HG02588 (cell line): Measurements from ENCODE around the gene CLCN7.

Source experiments
- ATAC-seq: cut with Tn5 transposase; IDR thresholded peaks from one replicate; pipeline ENCODE4 v1.9.1; 2021; ENCODE audit warnings: mild to moderate bottlenecking, moderate library complexity; ENCODE audit not compliant: unreplicated experiment

CLCN7 gene

DNA sequence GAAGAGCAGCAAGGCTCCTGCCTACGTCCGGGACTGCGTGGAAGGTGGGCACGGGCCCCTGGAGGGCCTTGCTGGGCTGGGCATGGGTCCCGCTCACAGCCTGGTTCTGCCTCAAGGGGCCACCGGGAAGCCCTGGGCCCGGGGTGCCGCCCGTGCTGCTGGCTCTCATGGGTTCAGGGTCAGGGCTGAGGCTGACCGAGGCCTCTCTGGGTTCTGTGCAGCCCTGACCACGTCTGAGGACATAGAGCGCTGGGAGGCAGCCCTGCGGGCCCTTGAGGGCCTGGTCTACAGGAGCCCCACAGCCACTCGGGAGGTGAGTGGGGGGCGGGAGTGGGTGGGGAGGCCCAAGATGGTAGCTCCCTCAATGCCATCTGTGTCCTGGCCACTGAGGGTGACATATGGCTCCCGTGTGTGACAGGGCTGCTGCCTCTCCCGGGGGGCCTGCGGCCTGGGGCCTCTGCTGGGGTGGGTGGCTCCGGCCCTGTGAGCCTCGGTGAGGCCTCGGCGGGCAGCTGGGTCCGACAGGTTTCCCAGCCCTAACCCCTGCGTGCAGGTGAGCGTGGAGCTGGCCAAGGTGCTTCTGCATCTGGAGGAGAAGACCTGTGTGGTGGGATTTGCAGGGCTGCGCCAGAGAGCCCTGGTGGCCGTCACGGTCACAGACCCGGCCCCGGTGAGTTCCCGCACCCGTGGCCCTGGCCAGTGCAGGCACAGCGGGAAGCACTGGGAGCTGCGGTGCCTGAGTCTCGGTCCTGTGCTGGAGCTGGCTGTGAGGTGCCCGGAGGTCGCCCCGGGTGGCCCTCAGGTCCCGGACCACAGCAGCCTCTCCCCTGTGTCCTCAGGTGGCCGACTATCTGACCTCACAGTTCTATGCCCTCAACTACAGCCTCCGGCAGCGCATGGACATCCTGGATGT, 27.5 kb upstream of the CLCN7 start:
- ATAC-seq = no peak

DNA sequence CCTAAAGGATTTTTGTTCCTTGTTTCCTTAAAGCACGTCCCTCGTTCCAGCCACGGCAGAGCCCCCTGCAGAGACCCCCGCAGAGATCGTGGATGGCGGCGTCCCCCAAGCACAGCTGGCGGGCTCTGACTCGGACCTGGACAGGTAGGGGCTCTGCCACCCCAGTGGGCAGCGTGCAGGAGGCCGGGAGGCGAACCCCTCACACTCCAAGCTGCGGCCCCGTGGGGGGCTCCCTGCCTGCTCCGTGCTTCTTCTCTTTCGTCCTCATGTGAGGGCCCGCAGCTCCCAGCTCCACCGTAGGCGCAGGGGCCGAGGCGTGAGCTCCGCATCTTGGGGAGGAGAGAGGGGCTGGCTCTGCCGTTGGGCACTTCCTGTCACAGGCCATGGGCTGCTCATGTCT, 26.8 kb upstream of the CLCN7 start:
- no peak for ATAC-seq

DNA sequence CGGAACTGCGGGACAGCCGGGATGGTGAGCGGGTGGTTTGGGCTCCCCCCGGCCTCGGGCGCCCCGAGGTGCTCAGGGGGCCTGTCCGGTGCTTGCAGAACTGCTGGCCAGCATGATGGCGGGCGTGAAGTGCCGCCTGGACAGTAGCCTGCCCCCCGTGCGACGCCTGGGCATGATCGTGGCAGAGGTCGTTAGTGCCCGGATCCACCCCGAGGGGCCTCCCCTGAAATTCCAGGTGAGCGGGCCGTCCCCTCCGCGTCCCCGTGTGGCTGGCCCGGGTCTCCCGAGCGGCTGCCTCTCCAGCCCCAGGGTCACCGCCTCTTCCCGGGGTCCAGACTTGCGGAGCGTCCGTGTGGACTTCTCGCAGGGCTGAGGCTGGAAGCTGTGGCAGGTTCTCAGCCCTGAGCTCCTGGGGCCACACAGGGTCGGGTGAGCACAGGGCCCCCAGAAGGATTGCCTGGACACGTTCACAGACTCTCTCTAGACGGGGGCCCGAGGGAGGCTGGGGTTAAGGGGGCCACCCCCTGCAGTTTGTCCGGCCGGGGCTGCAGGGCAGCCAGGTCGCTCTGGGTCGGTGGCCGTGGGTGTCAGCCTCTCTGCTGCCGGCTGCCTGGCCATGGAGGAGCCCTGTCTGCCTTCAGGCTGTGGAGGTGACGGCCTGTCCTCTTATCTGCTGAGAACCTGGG, 25.8 kb upstream of the CLCN7 start:
- ATAC-seq = no peak

DNA sequence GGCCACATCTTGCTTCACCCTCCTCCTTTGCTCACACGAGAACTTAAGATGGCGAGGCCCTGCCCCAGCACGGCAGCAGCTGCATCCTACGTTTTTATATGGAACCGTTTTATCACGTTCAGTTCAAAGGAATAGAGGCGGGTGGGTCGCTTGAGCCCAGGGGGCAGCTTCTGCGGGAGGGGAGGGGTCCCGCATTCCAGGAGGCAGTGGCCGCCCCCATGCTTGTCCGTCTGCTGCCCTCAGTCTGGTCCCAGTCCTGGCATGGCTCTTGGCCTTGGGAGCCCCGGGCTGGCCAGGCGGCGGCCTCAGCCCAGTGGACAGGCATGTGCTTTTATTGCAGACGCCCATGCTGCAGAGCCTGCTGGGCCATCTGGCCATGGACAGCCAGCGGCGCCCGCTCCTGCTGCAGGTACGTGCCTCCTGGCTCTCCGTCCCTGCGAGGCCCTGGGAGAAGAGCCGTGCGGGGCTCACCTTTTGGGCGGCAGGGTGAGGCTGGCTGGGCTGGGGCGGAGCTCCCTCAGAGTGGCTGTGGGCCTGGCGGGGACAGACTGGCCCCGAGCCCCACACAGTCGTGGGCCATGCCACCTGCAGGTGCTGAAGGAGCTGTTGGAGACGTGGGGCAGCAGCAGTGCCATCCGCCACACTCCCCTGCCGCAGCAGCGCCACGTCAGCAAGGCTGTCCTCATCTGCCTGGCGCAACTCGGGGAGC, 25.1 kb upstream of the CLCN7 start:
- no peak for ATAC-seq

DNA sequence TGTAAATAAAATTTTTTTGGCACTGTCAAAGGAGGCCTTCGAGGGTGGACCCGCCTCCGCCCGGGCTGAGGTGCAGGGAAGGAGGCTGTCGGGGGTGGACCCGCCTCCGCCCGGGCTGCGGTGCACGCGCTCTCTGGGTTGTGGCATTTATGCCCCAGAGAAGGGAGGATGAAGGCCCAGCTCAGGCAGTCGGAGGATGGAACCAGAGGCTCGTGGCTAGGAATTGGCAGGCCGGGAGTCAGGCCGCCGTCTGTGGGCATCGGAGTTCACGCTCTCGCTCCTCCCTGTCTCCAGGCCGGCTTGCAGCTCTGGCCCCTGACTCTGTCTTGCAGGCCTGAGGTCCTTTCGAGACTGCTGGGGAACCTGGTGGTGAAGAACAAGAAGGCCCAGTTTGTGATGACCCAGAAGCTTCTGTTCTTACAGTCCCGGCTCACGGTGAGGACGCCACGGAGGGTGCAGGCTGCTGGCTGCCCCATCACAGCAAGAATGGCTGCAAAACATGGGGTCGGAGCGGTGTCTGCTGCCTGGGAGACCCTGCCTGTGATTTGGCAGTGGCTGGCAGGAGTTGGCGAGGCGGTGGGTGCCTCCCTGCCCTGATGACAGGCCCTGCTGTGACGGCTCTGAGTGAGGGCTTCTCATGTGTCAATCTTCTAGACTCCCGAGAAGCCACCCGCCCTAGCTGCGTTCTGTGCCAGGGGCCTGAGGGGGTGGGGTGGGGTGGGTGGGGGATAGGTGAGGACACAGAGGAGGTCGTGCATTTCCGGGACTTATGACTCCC, 24.3 kb upstream of the CLCN7 start:
- no peak for ATAC-seq

DNA sequence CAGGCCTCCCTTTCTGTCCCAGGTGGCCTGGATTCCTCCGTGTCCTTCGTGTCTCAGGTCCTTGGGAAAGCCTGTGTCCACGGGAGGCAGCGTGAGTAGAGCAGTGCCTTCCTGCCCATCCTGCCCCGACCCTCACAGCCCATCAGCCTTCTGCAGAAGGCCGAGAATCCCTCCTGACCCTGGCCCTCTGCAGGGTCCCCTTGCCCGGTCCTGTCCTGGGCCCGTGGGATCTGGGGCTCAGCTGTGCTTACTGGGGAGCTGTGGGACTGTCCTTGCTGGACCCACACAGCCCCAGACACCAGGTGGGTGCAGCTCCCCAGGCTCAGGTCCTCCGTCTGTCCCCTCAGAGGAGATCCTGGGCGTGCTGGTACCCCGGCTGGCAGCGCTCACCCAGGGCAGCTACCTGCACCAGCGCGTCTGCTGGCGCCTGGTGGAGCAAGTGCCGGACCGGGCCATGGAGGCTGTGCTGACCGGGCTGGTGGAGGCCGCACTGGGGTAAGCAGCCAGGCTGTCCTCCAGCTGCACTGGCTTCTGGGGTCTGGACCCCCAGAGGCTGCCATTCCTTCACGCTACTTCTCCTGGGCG, 22.3 kb upstream of the CLCN7 start:
- ATAC-seq = no peak

DNA sequence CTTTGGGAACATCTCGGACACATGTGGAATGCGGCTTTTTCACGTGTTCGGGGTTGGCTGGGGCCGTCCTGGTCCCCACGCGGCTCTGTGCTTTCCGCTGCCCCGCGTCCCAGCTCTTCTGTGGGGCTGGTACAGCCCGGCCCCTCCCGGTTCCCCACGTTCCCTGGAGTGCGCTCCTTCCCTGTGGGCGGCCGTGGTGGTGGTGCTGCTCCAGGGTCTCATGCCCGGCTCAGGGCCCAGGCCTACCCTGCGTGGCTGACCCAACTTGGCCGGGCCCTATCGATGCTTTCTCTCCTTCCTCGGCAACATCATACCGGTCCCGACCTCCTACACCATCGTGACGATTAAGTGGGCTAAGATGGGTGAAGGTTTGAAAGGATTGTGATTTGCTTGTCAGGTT, 21.6 kb upstream of the CLCN7 start:
- ATAC-seq = no peak

DNA sequence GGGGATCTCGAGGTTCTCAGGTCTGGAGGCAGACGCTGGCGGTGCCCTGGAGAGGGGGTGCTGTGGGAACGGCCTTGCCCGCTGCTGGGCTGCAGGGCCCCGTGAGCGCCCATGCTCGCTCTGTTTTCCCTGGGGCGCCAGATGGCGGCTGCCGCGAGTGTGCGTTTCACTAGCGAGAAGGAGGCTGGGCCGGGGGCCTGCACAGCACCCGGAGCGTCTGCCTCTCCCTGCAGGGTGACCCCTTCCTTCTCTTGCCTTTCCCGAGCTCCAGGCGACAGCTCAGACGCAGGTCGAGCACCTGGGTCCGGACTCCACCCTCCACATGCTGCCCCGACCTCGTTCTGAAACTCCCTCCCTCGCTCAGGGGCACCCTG, 21.0 kb upstream of the CLCN7 start:
- no peak for ATAC-seq

DNA sequence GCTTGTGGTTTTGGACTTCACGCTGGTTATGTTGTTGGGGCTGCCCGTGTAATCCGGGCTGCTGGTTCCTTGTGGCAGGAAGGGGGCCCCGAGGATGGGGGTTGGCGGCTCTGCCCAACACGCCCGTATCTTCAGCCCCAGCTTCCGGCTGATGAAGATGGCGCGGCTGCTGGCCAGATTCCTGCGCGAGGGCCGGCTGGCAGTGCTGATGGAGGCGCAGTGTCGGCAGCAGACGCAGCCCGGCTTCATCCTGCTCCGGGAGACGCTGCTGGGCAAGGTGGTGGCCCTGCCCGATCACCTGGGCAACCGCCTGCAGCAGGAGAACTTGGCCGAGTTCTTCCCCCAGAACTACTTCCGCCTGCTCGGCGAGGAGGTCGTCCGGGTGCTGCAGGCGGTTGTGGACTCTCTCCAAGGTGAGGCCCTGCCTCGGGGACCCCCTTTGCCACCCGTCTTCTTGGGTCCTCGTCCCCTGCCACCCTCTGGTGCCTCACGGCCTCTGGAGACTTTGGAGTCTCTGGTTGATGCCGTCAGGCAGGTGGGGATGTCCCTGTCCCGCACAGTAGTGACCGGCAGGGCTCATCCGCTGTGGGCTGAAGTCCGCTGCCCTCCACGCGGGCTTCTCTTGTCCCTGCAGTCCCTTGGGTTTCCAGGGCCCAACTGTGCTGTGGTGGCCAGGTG, 20.5 kb upstream of the CLCN7 start:
- ATAC-seq = no peak

DNA sequence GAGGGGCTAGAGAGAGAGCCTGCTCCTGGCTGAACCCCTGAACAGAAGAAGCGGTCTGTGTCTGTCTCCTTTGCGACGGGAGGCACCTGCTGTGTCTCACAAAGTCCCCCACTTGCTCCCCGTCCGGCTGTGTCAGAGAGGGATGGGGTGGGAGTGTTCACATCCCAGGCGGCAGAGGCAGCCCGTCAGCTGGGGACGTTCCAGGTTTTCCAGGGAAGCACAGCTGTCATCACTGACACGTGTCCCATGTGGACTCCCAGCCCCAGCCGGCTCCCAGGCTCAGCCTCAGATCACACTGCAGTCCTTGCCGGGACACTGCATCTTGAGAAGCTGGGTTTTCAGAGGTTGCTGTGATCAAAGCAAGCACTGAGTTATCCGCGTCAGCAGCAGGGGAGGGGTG, 19.9 kb upstream of the CLCN7 start:
- ATAC-seq = no peak

DNA sequence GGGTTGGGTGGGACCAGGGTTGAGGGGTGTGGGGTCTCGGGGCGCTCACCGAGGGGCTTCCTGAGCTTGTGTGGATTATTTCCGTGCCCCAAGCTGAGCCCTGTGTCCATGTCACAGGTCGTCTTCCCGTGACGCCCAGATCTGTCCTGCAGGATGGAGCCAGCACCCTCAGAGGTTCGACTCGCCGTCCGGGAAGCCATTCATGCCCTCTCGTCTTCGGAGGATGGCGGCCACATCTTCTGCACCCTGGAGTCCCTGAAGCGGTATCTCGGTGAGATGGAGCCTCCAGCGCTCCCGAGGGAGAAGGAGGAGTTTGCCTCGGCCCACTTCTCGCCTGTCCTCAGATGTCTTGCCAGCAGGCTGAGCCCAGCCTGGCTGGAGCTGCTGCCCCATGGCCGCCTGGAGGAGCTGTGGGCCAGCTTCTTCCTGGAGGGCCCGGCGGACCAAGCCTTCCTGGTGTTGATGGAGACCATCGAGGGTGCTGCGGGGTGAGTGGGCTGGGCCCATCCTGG, 19.4 kb upstream of the CLCN7 start:
- ATAC-seq = no peak

DNA sequence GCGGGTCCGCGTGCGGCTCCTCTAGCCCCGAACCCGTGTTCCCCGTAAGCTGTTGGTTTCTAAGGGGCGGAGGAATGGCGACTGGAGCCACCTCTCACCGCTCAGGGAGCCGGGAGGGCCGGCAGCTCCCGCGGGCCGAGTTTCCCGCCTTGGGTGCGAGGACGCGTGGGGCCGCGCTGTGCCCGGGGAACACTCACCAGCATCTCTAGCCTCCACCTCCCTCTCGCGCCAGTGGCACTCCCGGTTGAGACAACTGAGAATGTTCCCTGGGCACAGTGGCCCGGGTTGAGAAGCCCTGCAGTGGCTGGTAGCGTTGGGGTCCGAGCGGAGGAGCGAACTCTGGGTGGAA, 18.9 kb upstream of the CLCN7 start:
- no peak for ATAC-seq

DNA sequence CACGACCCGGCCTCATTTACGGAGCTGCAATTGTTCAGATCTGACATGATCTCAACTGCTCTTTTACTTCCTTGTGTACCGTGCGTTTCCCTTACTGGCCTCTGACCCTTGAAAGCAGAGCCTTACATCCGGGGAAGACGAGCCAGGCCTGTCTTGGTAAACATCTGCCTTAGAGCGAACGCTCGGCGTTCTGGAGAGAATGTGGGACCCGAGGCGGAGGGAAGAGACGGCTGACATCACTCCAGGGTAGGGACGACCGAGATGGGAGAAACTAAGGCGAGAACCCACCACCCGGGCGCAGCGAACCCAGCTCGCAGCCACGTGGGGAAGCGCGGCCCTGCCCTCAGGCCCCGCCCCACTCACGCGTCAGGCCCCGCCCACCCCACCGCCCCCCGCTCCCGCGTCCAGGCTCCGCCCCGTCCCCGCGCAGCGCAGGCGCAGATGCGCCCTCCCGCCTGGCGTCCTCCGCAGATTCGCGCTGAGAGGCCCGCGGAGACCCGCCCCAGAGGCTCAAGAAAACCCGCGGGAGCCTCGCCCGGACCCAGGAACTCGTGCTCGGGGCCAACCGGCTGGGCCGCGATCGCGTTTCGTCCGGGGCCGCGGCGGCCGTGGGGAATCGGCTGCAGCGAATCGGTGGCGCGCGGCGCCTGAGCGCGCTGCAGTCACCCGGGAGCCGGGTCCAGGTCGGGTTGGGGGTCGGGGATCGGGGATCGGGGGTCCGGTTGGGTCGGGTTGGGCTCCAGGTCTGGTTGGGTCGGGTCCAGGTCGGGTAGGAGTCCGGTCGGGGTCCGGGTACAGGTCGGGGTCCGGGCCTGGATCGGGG, 18.3 kb upstream of the CLCN7 start, which contains the start of gene TELO2:
TELO2 (plus strand) TSS at position 438 of the 823 bp plus-strand sequence. CDS start 922 bp downstream, outside the sequence.
- ATAC-seq = peak; percentile 53

DNA sequence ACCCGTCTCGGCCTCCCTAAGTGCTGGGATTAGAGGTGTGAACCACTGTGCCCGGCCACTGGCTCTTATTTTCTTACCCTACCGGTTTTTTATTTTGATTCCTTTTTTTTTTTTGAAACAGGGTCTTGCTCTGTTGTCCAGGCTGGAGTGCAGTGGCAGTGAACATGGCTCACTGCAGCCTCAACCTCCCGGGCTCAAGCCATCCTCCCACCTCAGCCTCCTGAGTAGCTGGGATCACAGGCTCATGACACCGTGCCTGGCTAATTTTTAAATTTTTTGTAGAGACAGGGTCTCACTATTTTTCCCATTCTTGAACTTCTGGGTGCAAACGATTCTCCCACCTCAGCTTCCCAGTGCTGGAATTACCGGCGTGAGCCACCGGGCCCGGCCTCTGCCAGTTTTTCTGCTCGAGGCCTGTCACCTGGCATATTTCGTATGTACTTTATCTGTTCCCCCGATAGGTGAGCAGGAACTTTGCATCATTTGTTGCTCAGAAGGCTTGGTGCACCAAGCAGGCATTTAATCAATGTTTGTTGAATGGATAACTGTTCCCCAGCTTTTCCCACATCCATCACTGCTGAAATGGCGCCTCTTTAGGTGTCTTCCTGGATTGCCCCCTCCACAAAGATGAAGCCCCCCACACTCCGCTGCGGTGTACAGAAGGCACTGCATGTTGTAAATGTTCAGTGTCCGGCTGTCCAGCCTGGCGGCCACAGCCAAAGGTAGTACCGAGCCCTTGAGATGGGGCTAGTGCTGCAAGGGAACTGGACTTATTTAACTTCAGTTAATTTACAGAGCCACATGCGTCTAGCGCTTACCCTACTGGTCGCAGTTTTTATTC, 17.5 kb upstream of the CLCN7 start:
- no peak for ATAC-seq

DNA sequence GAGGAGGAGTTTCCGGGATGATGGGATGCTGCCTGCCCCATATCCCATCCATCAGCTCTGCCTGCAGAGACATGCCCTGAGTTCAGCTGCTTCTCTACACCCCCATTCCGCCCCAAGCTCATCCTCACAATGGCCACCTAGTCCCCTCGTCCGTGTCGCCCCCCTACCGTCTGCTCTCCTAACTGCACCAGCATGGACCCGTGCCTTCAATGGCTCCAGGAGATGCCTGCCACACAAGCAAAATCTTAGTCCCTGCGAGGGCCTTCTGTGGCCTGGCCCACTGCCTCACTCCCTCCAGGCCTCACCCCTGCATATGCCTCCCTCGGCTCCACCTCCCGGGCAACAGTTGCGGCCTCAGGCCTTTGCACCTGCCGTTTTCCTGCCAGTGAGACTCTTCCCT, 16.5 kb upstream of the CLCN7 start:
- ATAC-seq = no peak

DNA sequence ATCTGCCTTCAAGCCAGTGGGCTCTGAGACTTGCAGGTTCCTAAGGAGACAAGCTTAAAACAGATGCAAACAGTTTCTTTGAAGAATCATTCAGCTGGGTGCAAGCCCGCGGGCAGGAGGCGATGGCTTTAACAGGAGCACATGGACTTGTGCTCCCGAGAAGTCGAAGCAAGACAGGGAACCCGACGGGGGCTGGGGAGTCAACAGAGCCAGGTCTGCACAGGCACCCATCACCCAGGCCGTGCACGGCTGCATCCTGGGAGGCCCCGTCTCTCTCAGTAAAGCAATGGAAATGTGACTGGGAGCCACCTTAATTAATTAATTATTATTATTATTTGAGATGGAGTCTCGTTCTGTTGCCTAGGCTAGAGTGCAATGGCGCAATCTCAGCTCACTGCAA, 14.2 kb upstream of the CLCN7 start:
- no peak for ATAC-seq

DNA sequence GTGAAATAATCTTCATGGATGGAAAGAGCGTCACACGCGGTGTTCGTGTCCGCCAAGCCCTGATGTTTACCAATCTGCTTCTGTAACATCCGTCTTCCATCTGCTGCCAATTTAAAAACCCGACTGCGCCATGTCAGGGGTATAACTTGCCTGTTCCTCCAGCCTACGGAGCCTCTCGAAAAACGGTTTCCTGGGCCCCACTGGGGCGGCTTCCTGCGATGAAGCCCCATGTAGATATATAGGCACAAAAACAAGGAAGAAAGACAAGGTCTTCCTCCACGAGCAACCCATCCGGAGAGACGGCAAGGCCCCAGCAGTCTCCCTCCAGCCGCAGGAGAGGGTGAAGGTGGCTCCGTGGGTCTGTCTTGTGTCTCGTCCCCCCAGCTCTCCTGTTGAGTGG, 13.8 kb upstream of the CLCN7 start, which contains the start of gene PTX4:
PTX4 (minus strand) TSS at position 326 of the 400 bp plus-strand sequence; CDS start at position 291, 35 bp downstream.
- ATAC-seq = no peak

DNA sequence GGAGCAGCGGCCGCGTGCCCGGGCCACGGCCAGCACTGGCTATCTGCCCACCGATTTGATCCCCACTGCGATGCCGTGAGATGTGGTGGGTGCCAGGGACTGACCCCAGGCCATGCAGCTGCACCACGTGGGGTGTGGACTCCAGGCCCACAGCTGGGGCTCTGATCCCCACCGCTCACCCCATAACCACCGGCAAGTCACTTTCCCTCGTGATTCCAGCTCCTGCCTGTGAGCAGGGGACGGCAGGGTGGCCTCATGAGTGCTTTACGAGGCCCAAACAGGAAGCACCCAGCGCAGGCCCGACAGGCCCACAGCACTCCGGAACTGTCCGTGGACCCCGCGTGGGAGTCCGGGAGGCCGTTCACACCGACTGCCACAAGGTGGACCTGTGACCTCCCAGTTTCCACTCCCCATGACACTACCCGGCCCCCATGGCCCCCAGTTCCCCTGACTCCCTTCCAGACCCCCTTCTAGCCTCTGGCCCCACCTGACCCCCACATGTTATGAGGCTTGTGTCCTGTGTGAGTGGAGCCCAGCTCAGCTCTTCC, 13.3 kb upstream of the CLCN7 start:
- no peak for ATAC-seq
